Measurements from ENCODE around the gene PIK3R5. TPM values are rescaled to one million over a fixed set of nuclear protein-coding genes. Genes with fewer than 3 reads are reported as not detected.

PIK3R5 gene
- total and polyA plus RNA-seq, 2 donors (not counting 3 experiments of a cell fraction or from before 2014, with no cell fraction given), result not detected

DNA sequence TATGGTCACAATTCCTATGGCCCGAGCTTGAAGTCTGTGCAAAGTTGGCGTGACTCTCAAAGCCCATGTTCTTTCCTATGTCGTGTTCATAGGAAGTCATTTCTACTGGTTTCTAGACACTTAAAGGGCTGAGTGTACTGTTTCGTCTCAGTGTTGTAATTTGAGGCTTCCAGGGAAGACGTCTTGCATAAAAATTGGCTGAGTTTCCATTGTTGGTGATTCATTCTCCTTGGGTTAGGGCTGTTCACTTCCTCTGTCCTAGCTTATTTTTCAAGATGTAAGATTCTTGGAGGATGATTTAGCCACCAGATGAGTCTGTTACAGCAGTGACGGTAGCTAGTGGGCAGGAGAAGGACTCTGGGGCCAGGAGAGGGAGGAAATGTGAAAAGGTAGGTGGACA lies 43.1 kb downstream of the PIK3R5 start:
- DNase-seq (ENCODE audit: low read depth, low spot score), result no peak
- Histone ChIP-seq H4K20me1 (replicated peaks; ENCODE audit: control insufficient read depth, extremely low read depth, insufficient read depth, low read length) (no peaks in the 10 kb centered on the region), H3K27ac (ENCODE audit: insufficient read depth, low read depth, low read length) (no peak overlapping the region), H3K79me2 (ENCODE audit: control insufficient read depth, insufficient read depth, low read length) (no peaks in the 10 kb centered on the region), H3K4me1 (ENCODE audit: control insufficient read depth, extremely low read depth, insufficient read depth, low read length) (peaks cover 5% of the 10 kb centered on the region), H3K9ac (replicated peaks; ENCODE audit: extremely low read depth, insufficient read depth, low read length) (no peak overlapping the region), H3K4me2 (ENCODE audit: insufficient read depth, low read length) (no peak overlapping the region), H2AFZ (ENCODE audit: low read depth, low read length) (no peak overlapping the region), H3K9me3 (replicated peaks; ENCODE audit: control insufficient read depth, insufficient read depth, low read length) (peaks cover 2% of the 10 kb centered on the region), H3K9me1 (replicated peaks; ENCODE audit: control insufficient read depth, extremely low read depth, insufficient read depth, low read length) (no peaks in the 10 kb centered on the region), H3K4me3 (replicated peaks in 1 of 3; ENCODE audit: insufficient read depth in 1 of 3, low read depth in 1 of 3, low read length in 3 of 3) (no peak overlapping the region), H3K36me3 (ENCODE audit: control insufficient read depth in 2 of 2, extremely low read depth in 1 of 2, insufficient read depth in 2 of 2, low read length in 2 of 2) (no peaks in the 10 kb centered on the region), H3K27me3 (ENCODE audit: control insufficient read depth in 2 of 2, insufficient read depth in 2 of 2, low read length in 2 of 2) (no peaks in the 10 kb centered on the region)
- intact Hi-C loops (cut with micrococcal nuclease) (no loop called here), dilution Hi-C loops (cut with MboI; ENCODE audit: extremely low pct_ligation_motif_present, low sequenced_read_pairs) (no loop called here)
- POLR2A ChIA-PET, result no interaction called here
- no peak for FAIRE-seq
- no TSS peak for BruUV-seq (replicated peaks)
- TF ChIP-seq CTCF (IDR thresholded peaks at IDR 0.05; ENCODE audit: extremely low read depth in 1 of 2, insufficient read depth in 1 of 2, low read depth in 1 of 2, low read length in 2 of 2), result no peak
- TF ChIP-seq GATA2 (IDR thresholded peaks at IDR 0.05; ENCODE audit: insufficient read depth, insufficient read length, low read depth, low read length), result peak; percentile 6
- CTCF ChIA-PET, result no interaction called here

DNA sequence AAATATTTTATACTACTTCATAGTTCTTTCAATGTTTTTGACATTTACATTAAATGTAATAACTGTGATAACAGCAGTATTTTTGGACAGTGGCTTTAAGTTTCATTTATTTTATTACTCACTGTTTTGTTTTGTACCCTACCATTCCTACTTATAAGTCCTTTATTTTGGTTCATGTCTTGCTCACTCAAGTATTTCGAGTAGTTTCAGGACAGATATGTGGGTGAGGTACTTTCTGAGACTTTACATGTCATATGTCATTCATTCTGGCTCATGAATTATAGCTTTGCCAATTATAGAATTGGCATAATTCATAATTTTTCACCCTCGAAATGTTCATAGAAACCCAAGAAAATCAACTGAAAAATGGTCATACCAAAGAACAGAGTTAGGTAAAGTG lies 44.4 kb downstream of the PIK3R5 start:
- intact Hi-C loops (cut with micrococcal nuclease) (no loop called here), dilution Hi-C loops (cut with MboI; ENCODE audit: extremely low pct_ligation_motif_present, low sequenced_read_pairs) (no loop called here)
- ChIA-PET POLR2A (no interaction called here), CTCF (no interaction called here)
- no peak for DNase-seq (ENCODE audit: low read depth, low spot score)
- Histone ChIP-seq H3K4me3 (replicated peaks in 1 of 3; ENCODE audit: insufficient read depth in 1 of 3, low read depth in 1 of 3, low read length in 3 of 3) (no peak overlapping the region), H3K9me1 (replicated peaks; ENCODE audit: control insufficient read depth, extremely low read depth, insufficient read depth, low read length) (no peaks in the 10 kb centered on the region), H3K9me3 (replicated peaks; ENCODE audit: control insufficient read depth, insufficient read depth, low read length) (peaks cover 2% of the 10 kb centered on the region), H3K4me2 (ENCODE audit: insufficient read depth, low read length) (no peak overlapping the region), H3K4me1 (ENCODE audit: control insufficient read depth, extremely low read depth, insufficient read depth, low read length) (peaks cover 5% of the 10 kb centered on the region), H4K20me1 (replicated peaks; ENCODE audit: control insufficient read depth, extremely low read depth, insufficient read depth, low read length) (no peaks in the 10 kb centered on the region), H3K79me2 (ENCODE audit: control insufficient read depth, insufficient read depth, low read length) (no peaks in the 10 kb centered on the region), H3K9ac (replicated peaks; ENCODE audit: extremely low read depth, insufficient read depth, low read length) (no peak overlapping the region), H3K36me3 (ENCODE audit: control insufficient read depth in 2 of 2, extremely low read depth in 1 of 2, insufficient read depth in 2 of 2, low read length in 2 of 2) (no peaks in the 10 kb centered on the region), H2AFZ (ENCODE audit: low read depth, low read length) (no peak overlapping the region), H3K27ac (ENCODE audit: insufficient read depth, low read depth, low read length) (no peak overlapping the region), H3K27me3 (ENCODE audit: control insufficient read depth in 2 of 2, insufficient read depth in 2 of 2, low read length in 2 of 2) (no peaks in the 10 kb centered on the region)
- TF ChIP-seq JUN (IDR thresholded peaks at IDR 0.05; ENCODE audit: borderline replicate concordance, insufficient read depth, insufficient read length, low read depth) (no peak), EZH2 (IDR thresholded peaks at IDR 0.05; ENCODE audit: borderline replicate concordance, low read depth, low read length, severe bottlenecking) (no peak), POLR2A (IDR thresholded peaks at IDR 0.05; ENCODE audit: low read depth, low read length) (no peak), CTCF (IDR thresholded peaks at IDR 0.05; ENCODE audit: extremely low read depth in 1 of 2, insufficient read depth in 1 of 2, low read depth in 1 of 2, low read length in 2 of 2) (no peak), GATA2 (IDR thresholded peaks at IDR 0.05; ENCODE audit: insufficient read depth, insufficient read length, low read depth, low read length) (no peak), MAX (IDR thresholded peaks at IDR 0.05; ENCODE audit: insufficient read depth, insufficient read length) (no peak), MYC (IDR thresholded peaks at IDR 0.05; ENCODE audit: low read depth, low read length) (no peak), FOS (IDR thresholded peaks at IDR 0.05; ENCODE audit: borderline replicate concordance, insufficient read depth, low read length) (no peak), POLR2AphosphoS5 (IDR thresholded peaks at IDR 0.05; ENCODE audit: insufficient read depth, low read depth, low read length) (no peak)
- FAIRE-seq, result no peak
- no TSS peak for BruUV-seq (replicated peaks)

All from endothelial cell of umbilical vein (primary cell).